Transverse colon (tissue), 4 donors: Measurements from ENCODE around the gene NUCB1.

Experiments
- CTCF ChIP-seq, 5 experiments: fragments of 200-600 bp in 3 of 5; fragments of 450-650 bp in 2 of 5; sonication (generic) in 3 of 5; IDR thresholded peaks; 1 replicate in 2 of 5; 2 replicates in 3 of 5; pipeline ENCODE4 v1.5.1; 2016 to 2017; ENCODE audit warnings: antibody characterized with exemption in 5 of 5, inconsistent platforms in 3 of 5, mild to moderate bottlenecking in 2 of 5, moderate library complexity in 1 of 5
- EP300 ChIP-seq: sonication (generic); formaldehyde crosslinking; IDR thresholded peaks from one replicate; pipeline ENCODE4 v1.6.1; 2017; ENCODE audit warnings: antibody characterized with exemption, low read depth
- POLR2A ChIP-seq: fragments of 450-650 bp; IDR thresholded peaks from one replicate; pipeline ENCODE4 v1.6.1; 2016; ENCODE audit warnings: antibody characterized with exemption, mild to moderate bottlenecking, moderate library complexity
- POLR2AphosphoS5 ChIP-seq, 3 donors: sonication (generic); formaldehyde crosslinking; IDR thresholded peaks; one replicate each; pipeline ENCODE4 v1.6.1; 2016; ENCODE audit warnings: antibody characterized with exemption in 3 of 3

GRCh38 chr19:48862827-48863226 lies 37.3 kb upstream of the NUCB1 start:
- TF ChIP-seq CTCF (IDR thresholded peaks at IDR 0.05) (no peak), POLR2AphosphoS5 (IDR thresholded peaks at IDR 0.05) (no peak), POLR2A (no peak), EP300 (no peak)
